NOMO-1 treated with dmso at 0.1 percent for 144 hours (cell line): ENCODE data around the gene DYRK4.

Experiments
- DNase-seq: peaks from one replicate; lab custom pipeline; 2025; ENCODE audit not compliant: unreplicated experiment; lab: John Stamatoyannopoulos, UW

The DYRK4 gene

DNA sequence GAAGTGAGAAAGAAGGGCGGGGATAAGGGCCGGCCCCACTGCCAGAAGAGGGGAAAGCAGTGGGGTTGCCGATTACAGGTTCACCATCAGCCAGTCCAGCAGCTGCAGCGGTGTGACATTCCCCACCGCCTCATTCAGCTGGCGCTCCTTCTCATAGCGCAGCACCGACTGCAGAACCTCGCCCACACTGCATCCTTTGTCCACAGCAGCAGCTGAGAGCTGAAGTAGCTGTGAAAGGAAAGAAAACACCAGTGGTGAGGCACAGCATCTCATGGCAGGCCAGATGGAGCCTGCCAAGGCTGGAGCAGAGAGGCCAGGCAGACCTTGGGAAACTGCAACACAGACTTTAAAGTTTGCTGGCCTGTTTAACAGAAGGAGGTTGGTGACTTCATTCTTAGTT is 53.7 kb downstream of the DYRK4 start:
- DNase-seq: no peak

DNA sequence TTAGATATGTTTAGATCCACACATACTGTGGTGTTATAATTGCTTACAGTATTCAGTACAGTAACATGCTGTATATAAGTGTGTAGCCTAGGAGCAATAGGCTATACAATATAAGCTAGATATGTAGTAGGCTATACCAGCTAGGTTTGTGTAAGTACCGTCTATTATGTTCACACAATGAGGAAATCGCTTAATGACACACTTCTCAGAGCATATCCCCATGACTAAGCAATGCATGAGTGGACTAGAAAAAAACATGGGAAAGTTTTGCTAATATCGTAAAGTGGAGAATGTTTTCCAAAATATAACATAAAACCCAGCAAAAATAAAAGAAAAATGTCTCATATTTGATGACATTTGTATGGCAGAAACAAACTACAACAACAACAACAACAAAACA is 59.5 kb downstream of the DYRK4 start:
- DNase-seq: no peak

DNA sequence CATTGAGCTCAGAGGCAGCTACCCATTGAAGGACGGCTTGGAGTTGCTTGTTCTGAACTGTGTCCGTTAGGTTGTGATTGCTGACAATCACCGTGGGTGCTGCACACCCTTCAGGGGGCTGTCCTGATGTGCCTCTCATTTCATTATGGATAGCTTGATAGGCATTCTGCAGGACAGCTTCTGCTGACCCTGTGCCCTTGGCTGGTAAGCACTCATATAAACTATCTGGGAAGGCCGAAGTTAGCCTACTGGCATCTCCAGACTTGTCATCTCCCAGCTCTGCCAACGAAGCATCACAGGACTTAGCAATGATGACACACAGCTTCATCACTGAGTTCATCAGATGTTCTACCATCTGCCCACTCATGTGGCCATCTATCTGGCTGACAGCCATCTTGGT is 64.5 kb downstream of the DYRK4 start:
- no peak for DNase-seq

DNA sequence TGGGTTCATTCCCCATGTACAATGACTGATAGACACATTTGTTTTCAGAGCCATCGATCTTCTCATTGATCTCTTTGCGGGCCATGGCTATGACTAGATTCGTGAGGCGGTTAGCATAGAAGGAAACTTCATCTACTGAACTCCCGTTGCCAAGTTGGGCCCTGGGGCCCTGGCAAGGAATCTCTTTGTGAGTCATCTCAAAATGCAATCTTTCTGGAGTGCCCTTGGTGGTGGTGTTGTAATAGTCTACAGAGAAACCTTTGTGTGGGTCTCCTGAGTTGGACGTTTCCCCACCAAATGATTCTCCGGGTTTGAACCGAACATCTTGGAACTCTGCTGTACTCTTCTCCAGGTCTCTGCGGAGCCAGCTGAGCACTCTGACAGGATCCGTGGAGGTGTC is 66.4 kb downstream of the DYRK4 start:
- no peak for DNase-seq

DNA sequence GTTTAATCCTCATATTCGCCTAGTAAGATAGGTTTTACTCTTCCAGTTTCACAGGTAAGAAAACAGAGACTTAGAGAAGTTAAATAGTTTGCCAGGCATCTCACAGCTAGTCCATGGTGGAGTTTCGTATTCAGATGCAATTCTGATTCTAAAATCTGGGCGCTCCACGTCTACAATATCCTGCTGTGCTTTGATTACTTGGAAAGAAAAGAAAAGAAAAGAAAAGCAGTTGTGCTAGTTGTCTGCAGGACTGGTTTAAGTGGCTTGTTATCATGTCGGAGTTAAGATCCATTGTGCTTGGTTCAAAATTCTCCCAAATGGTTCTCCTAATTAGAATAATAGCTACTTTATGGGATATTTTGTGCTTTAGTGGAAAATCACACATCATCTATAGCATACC is 68.3 kb downstream of the DYRK4 start:
- DNase-seq: no peak

DNA sequence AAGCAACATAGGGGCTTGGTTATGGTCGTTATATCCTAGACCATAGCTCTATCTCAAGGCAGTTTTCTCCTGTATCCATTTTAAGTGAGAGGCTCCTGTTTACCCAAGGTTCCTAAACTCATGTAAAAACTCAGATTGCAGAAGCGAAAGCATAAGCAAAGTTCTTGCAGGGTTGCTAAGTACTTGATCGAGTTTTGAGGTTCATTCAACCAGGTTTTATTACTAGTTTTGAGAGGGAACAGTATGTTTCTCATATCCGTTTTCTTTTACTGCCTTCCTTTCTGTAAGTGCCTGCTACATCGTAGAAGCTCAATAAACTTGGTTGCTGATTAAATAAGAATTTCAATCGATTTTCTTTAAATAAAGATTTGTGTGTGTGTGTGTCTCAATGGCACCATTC is 81.7 kb downstream of the DYRK4 start:
- peak; percentile 54 for DNase-seq

DNA sequence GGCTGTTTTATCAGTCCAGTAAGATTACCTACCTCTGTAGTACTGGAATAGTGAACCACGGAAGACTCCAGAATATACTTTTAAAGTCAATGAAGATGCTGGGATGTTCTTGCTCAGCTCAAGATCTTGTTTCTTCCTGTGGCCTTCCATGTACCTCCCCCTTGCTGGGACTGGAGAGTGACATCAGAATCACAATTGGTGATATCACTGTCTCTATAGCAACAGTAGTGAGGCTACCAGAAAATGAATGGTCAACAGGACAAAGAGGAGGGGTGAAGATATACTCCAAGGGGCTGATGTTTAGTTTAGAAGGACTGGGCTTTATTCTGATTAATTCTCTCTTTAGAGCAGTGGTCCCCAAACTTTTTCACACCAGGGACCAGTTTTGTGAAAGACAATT is 83.0 kb downstream of the DYRK4 start:
- no peak for DNase-seq

DNA sequence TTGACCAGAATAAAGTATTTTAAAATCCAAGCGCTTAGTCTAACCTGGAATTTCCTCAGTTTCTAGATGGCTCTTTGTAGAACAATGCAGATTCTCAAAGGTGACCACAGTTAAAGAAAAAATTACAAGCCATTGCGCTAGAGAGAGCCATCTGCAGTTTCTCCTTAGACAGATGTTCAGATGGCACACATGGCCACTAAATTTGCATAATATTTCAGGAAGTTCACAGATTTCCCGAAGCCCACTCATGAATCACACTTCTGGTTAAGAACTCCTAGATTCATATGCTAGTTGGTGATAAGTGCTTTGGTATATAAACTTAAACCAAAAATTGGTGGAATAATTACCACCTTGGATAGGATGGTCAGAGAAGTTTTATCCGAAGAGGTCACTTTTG is 86.1 kb downstream of the DYRK4 start:
- DNase-seq: no peak

DNA sequence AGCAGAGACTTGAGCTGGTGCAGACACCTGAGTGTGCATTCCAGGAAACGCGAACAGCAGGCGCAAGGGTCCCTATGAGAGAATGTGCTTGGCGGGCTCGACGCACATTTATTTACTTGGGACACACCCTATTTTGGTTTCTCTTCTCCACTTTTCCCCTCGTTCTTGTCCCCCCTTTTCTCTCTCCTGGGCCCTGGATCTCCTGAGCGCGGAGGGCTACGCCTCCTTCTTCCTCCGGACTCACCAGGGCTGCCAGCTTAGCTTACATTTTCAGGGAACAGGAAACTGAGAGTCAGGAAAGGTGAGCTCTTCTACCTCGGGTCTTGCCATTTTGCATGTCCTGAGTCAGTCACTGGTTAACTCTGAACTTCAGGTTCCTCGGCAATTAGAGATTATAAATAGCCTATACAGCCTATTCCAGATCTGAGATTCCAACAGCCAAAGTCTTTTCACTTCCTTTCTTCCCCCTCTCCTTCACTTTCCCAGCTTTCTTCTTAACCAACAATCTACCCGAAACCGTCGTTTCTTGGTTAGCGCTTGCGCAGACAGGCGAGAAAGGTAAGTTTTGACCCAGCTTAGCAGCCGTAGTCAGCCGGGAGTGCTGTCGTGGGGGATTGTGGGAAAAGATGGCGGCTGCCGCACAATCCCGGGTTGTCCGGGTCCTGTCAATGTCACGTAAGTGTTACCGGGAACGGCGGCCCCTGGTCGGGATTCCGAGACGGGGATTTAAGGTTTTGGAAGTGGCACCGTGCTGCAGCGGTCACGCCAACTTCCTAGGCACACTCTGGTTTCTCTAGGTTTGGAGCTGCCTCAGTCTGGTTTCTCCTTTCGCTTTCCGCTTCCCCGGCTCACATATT is 86.7 kb downstream of the DYRK4 start, which contains the start of the genes AKAP3 and NDUFA9:
Gene AKAP3 (minus strand): TSS at position 551 of the 857 bp plus-strand sequence. CDS start 10,855 bp downstream, outside the sequence.
Gene NDUFA9 (plus strand): TSS at position 614 of the 857 bp plus-strand sequence. CDS start 13 bp downstream, at position 627.
- peak; percentile 63 for DNase-seq

DNA sequence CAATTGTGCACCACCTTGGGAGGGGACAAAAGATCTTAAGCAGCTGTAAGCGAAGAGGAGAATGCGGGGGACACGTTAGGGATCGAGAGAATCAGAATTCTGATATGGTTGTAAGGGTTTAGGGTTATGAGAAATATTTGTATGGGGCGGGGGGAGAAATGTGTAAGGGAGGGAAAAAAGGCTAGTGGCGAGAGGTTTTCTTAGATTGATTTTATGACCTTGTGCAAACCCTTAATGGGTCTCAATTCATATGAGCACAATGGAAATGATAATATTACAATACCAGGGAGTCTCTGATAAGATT is 87.3 kb downstream of the DYRK4 start:
- DNase-seq: no peak

DNA sequence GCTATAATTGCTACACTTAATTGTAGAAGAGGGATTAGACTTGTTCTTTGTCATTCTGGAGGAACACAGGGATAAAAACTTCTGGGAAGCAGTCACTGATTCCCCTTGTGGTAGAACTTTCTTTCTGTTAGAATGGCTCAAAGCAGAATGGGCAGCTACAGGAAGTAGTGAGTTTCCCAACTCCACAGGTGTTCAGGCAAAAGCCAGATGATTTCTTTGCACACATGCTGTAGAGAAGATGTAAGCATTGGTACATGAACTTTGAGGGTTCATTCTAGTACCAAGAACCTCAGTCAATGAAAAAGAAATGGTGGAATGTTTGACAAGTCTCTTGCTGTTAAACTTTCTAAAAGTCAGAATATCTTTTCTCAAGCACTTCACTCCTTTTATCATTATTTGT is 91.2 kb downstream of the DYRK4 start:
- no peak for DNase-seq

DNA sequence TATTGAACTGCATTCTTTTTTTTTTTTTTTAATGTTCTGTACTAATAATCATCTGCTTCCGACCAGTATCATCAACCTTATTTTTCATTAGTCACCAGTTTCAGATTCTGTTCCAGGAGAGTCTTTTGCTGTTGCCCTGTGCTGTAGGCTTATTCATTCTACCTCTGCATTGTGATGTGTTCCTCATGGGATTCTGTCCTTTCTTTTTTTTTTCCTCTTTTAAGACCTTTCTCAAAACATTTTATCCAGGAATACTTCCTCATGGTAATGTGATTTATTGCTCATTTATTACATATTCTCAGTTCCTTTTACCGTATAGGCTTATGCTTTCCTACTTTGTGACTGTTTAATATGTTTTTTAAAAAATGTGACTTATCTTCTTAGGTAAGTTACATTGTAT is 91.7 kb downstream of the DYRK4 start:
- no peak for DNase-seq
